Spinal cord (tissue), 10 donors: ENCODE data around the gene SLX4. TPM values are rescaled to one million over a fixed set of nuclear protein-coding genes. Genes with fewer than 3 reads are reported as not detected.
"Not testable (repeated sequence)": the region's sequence is repeated elsewhere in the genome, so short reads cannot be mapped to it uniquely, and the experiment has no call there.

Source experiments
- DNase-seq, 6 donors: peaks; one replicate each; pipeline versions ENCODE4 v3.0.0 to v3.0.0-alpha.2; 2013 to 2015; ENCODE audit warnings: low spot score in 6 of 6, low read depth in 4 of 6
- H3K27ac ChIP-seq: one replicate; pipeline ENCODE4 v1.5.1; 2013; ENCODE audit warnings: low read depth, low read length, control low read depth
- H3K27me3 ChIP-seq: one replicate; pipeline ENCODE4 v1.6.1; 2013; ENCODE audit warnings: low read length; ENCODE audit not compliant: control insufficient read depth, insufficient read depth
- H3K36me3 ChIP-seq: one replicate; pipeline ENCODE4 v1.6.1; 2013; ENCODE audit warnings: low read length; ENCODE audit not compliant: control insufficient read depth, insufficient read depth
- H3K4me1 ChIP-seq: one replicate; pipeline ENCODE4 v1.6.1; 2013; ENCODE audit warnings: low read length; ENCODE audit not compliant: control insufficient read depth, insufficient read depth
- H3K4me3 ChIP-seq: one replicate; pipeline ENCODE4 v1.5.1; 2013; ENCODE audit warnings: low read depth, low read length, control low read depth
- H3K9me3 ChIP-seq: one replicate; pipeline ENCODE4 v1.6.1; 2013; ENCODE audit warnings: low read length; ENCODE audit not compliant: control insufficient read depth, insufficient read depth
- WGBS: methylation state at CpG from one replicate; pipeline ENCODE4 v1.1.5; 2013; ENCODE audit warnings: missing lambda C conversion rate; ENCODE audit not compliant: insufficient coverage; 5-methylcytosine and 5-hydroxymethylcytosine counted together
- long read RNA-seq, 4 donors: transcript quantifications; one replicate each; lab custom pipeline, GENCODE V29; 2026
- polyA plus RNA-seq, 2 donors: library from polyadenylated mRNA; unstranded; fragments of 120-200 nt; gene quantifications; one replicate each; pipeline ENCODE4 v1.2.1, GENCODE V29; 2013; ENCODE audit not compliant: insufficient read length in 2 of 2
- total RNA-seq, 2 donors: library from RNA; depleted of rRNA in 1 of 2; stranded (reverse); fragments of 120-200 nt in 1 of 2; fragments of >200 nt in 1 of 2; gene quantifications; one replicate each; pipeline versions ENCODE4 v1.2.3 to v1.2.4, GENCODE V29; 2013 to 2014
- donor health status: healthy.

SLX4 gene
- total RNA-seq (1 to 10 TPM; 6.2 to 6.9 TPM), polyA plus RNA-seq (10 to 100 TPM; 10.5 to 15.7 TPM)
- long read RNA-seq, donor 1, partial matches to known transcripts, result 0 of 1 reads
- long read RNA-seq, donor 1, other reads (novel, unspliced or antisense), result 0 of 1 reads
- long read RNA-seq, donor 2, result 0 reads
- long read RNA-seq, donor 3, result 0 reads
- long read RNA-seq, donor 4, full-length matches to known transcripts, result 1 of 1 reads
- long read RNA-seq, donor 4, partial matches to known transcripts, result 0 of 1 reads
- long read RNA-seq, donor 4, other reads (novel, unspliced or antisense), result 0 of 1 reads

- WGBS, result 0% methylated on average over 81 of the region's 86 CpGs
- Histone ChIP-seq H3K27me3 (no peaks in the 10 kb centered on the region), H3K4me1 (peaks cover 15% of the 10 kb centered on the region), H3K4me3 (peak within 1 kb of the TSS; percentile 97), H3K27ac (peak within 1 kb of the TSS; percentile 78), H3K36me3 (peaks cover 10% of the 10 kb centered on the region), H3K9me3 (no peaks in the 10 kb centered on the region)
- peak; percentile 85 to 98 (median 90) for DNase-seq
Measured at GRCh38 chr16:3611146-3611975, at the start of gene SLX4. Gene SLX4 (minus strand): TSS chr16:3611606. CDS start chr16:3608964, 2,642 bp downstream.

- H3K27ac ChIP-seq, result no peak overlapping the region
- H3K27me3 ChIP-seq, result no peaks in the 10 kb centered on the region
- DNase-seq, result no peak
- no peaks in the 10 kb centered on the region for H3K4me1 ChIP-seq
- WGBS, result 100% methylated on average over 1 of the region's 3 CpGs
- no peaks in the 10 kb centered on the region for H3K9me3 ChIP-seq
- no peak overlapping the region for H3K4me3 ChIP-seq
- H3K36me3 ChIP-seq, result peaks cover 89% of the 10 kb centered on the region
Measured at GRCh38 chr16:3659251-3659650, 47.8 kb upstream of the SLX4 start.

GRCh38 chr16:3656491-3657468 is 45.4 kb upstream of the SLX4 start:
- no peaks in the 10 kb centered on the region for H3K27me3 ChIP-seq
- DNase-seq, result no peak
- no peak overlapping the region for H3K4me3 ChIP-seq
- H3K9me3 ChIP-seq, result no peaks in the 10 kb centered on the region
- peaks cover 89% of the 10 kb centered on the region for H3K36me3 ChIP-seq
- no peaks in the 10 kb centered on the region for H3K4me1 ChIP-seq
- H3K27ac ChIP-seq, result no peak overlapping the region
- 92% methylated on average over 42 of the region's 42 CpGs for WGBS

GRCh38 chr16:3656160-3656490 is 44.7 kb upstream of the SLX4 start:
- not testable (repeated sequence) for DNase-seq, H3K27me3 ChIP-seq, H3K4me1 ChIP-seq, H3K9me3 ChIP-seq, H3K4me3 ChIP-seq, H3K27ac ChIP-seq
- WGBS, result 58% methylated on average over 2 of the region's 10 CpGs
- peaks cover 89% of the 10 kb centered on the region for H3K36me3 ChIP-seq

GRCh38 chr16:3655396-3656159 is 44.2 kb upstream of the SLX4 start:
- Histone ChIP-seq H3K27ac (no peak overlapping the region), H3K27me3 (no peaks in the 10 kb centered on the region), H3K4me3 (no peak overlapping the region), H3K9me3 (no peaks in the 10 kb centered on the region), H3K36me3 (peaks cover 90% of the 10 kb centered on the region), H3K4me1 (no peaks in the 10 kb centered on the region)
- WGBS, result 86% methylated on average over 20 of the region's 21 CpGs
- DNase-seq, result no peak

GRCh38 chr16:3655030-3655395 is 43.6 kb upstream of the SLX4 start:
- no peak for DNase-seq
- Histone ChIP-seq H3K9me3 (no peaks in the 10 kb centered on the region), H3K4me3 (no peak overlapping the region), H3K27ac (no peak overlapping the region), H3K27me3 (no peaks in the 10 kb centered on the region), H3K36me3 (peaks cover 85% of the 10 kb centered on the region), H3K4me1 (no peaks in the 10 kb centered on the region)
- WGBS, result 91% methylated on average over 11 of the region's 12 CpGs

GRCh38 chr16:3654249-3654991 is 43.0 kb upstream of the SLX4 start, which contains the start of gene DNASE1:
Gene DNASE1 (plus strand): TSS chr16:3654691. CDS start chr16:3655374, 683 bp downstream.
- WGBS, result 73% methylated on average over 14 of the region's 14 CpGs
- no peak within 1 kb of the TSS for H3K4me3 ChIP-seq
- H3K27me3 ChIP-seq, result no peaks in the 10 kb centered on the region
- H3K9me3 ChIP-seq, result no peaks in the 10 kb centered on the region
- H3K27ac ChIP-seq, result no peak within 1 kb of the TSS
- peaks cover 80% of the 10 kb centered on the region for H3K36me3 ChIP-seq
- H3K4me1 ChIP-seq, result no peaks in the 10 kb centered on the region
- peak in 3 of 6 donors; percentile 11 to 54 (median 37) for DNase-seq

- H3K4me3 ChIP-seq, result no peak overlapping the region
- no peaks in the 10 kb centered on the region for H3K9me3 ChIP-seq
- WGBS, result 67% methylated on average over 13 of the region's 14 CpGs
- no peaks in the 10 kb centered on the region for H3K27me3 ChIP-seq
- H3K4me1 ChIP-seq, result no peaks in the 10 kb centered on the region
- no peak for DNase-seq
- H3K27ac ChIP-seq, result no peak overlapping the region
- H3K36me3 ChIP-seq, result peaks cover 69% of the 10 kb centered on the region
Measured at GRCh38 chr16:3652373-3653195, 41.2 kb upstream of the SLX4 start.
